Left ventricle myocardium superior (tissue), 1 donor: Measurements from ENCODE around the gene RNU1-4. TPM values are rescaled to one million over a fixed set of nuclear protein-coding genes. Genes with fewer than 3 reads are reported as not detected.
"Not testable (repeated sequence)": the region's sequence is repeated elsewhere in the genome, so short reads cannot be mapped to it uniquely, and the experiment has no call there.

Experiments used
- ATAC-seq: fragments of 200-7000 bp; cut with Tn5 transposase; one replicate; pipeline ENCODE4 v1.9.1; 2020; ENCODE audit warnings: mild to moderate bottlenecking, moderate library complexity
- DNase-seq: peaks from one replicate; pipeline ENCODE4 v3.0.0-alpha.2; 2020
- intact Hi-C: fragments of 100-400 bp; cut with micrococcal nuclease; formaldehyde crosslinking; loops from one replicate; pipeline ENCODE4 v1.11.0; 2022
- total RNA-seq: library from RNA; stranded (reverse); fragmentation: NEBNext Ultra II Directional; extraction: Animal tissue kit (Norgen Biotek cat#: 25700); gene quantifications from one replicate; pipeline ENCODE4 v1.2.1, GENCODE V29; 2021
- donor health status: DM: no; HTN: yes; CAD: no; lungs with severe emphysema.

The RNU1-4 gene
- total RNA-seq, 1 donor from 2014 or later, result 4,234 TPM

DNA sequence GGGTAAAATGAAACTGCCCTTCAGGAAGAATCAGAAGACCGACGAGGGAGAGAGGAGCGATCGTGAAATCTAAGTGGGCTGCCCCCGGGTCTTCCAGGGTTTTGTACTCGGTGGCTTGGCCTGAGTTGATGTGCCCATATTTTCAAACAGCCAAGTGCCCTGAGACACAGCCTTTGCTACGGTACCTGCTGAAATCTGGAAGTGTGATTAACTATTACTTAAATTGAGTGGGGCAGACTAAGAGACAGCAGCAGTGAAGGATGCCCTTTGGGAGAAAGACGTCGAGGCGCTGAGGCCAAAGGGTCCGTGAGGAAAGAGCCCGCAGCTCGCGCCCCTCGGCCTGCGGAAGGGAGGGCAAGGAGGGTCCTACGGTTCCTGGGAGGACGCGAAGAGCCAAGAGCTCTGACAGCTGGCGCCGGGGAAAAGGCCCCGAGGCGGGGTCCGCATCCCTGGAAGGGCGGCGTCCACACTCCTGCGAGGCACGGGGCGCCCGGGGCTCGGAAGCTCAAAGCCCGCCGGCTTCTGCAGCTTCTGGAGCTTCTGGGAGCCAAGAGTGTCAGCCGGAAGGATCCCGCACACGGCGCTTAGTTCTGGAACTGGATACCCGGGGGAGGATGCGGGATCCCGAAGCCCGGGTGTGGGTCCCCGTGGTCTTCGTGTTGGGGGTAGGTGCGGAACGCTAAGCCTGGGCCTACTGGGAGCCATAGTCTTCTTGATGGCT lies 15.4 kb upstream of the RNU1-4 start:
- no peak for ATAC-seq
- DNase-seq, result no peak
- intact Hi-C loops, result no loop called here

DNA sequence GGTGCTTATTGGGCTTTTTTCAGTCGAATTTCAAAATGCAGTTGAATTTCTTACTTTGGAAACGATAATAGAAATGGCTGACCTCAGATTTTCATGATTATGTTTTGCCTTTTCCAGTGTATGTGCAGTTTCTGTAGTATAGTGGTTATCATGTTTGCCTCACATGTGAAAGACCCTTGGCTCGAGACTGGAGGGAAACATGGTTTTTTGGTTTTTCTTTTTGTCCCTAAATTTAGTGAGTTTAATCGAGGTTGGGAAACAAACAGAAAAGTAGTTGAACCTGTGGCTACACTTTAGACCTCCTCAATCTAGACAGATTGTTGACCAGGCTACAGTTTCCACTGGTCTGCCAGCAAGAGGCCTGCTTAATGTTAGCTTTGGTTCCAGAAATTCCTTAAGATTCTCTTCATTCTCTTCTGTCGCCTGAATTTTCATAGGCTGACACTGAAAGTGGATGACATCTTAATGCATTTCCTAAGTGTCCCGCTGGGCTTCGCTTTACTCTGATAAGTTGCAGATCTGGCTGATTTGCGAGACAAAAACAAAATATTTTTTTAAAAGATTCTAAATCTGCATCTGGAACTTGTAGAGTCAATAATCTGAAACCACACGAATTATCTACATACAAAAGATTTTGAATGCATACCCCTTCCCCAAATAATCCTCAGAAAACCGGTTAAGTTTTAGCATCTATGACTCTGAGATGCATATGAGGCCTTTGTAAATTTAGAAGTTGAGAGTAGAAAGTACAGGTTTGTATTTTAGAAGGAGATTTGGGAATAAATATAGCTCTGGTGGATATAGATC lies 14.7 kb upstream of the RNU1-4 start:
- intact Hi-C loops, DNase-seq, ATAC-seq: not testable (repeated sequence)

- intact Hi-C loops, result no loop called here
- ATAC-seq (no peak), DNase-seq (no peak)
These were observed 12.9 kb upstream of the RNU1-4 start for GRCh38 chr1:16727190-16728111.

- intact Hi-C loops, DNase-seq, ATAC-seq: not testable (repeated sequence)
These were observed 11.9 kb upstream of the RNU1-4 start for GRCh38 chr1:16728243-16728949.

- ATAC-seq, intact Hi-C loops, DNase-seq: not testable (repeated sequence)
These were observed 7.9 kb upstream of the RNU1-4 start for GRCh38 chr1:16732254-16732896.

DNA sequence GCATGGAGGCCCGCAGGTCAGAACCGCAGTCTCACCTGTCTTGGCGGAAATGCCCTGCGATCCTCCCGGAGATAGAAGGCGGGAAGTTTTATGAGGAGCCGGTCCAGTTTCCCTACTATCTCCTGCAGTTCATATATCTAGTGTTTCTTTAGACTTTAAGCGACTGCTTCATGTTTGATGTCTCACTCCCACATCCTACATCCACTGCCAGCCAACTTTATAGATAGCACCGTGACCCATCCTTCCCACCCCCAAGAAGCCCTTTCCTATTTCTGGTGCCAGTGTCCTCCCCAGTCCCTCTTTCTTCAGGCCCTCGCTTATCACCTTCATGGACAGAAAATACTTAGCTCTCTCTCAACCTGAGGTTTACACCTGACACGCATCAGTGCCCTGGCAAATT lies 914 bp downstream of the RNU1-4 start:
- ATAC-seq, DNase-seq, intact Hi-C loops: not testable (repeated sequence)

- ATAC-seq, intact Hi-C loops, DNase-seq: not testable (repeated sequence)
These were observed 7.3 kb downstream of the RNU1-4 start for GRCh38 chr1:16747660-16748059.

GRCh38 chr1:16748710-16749109 lies 8.4 kb downstream of the RNU1-4 start:
- DNase-seq, ATAC-seq, intact Hi-C loops: not testable (repeated sequence)

DNA sequence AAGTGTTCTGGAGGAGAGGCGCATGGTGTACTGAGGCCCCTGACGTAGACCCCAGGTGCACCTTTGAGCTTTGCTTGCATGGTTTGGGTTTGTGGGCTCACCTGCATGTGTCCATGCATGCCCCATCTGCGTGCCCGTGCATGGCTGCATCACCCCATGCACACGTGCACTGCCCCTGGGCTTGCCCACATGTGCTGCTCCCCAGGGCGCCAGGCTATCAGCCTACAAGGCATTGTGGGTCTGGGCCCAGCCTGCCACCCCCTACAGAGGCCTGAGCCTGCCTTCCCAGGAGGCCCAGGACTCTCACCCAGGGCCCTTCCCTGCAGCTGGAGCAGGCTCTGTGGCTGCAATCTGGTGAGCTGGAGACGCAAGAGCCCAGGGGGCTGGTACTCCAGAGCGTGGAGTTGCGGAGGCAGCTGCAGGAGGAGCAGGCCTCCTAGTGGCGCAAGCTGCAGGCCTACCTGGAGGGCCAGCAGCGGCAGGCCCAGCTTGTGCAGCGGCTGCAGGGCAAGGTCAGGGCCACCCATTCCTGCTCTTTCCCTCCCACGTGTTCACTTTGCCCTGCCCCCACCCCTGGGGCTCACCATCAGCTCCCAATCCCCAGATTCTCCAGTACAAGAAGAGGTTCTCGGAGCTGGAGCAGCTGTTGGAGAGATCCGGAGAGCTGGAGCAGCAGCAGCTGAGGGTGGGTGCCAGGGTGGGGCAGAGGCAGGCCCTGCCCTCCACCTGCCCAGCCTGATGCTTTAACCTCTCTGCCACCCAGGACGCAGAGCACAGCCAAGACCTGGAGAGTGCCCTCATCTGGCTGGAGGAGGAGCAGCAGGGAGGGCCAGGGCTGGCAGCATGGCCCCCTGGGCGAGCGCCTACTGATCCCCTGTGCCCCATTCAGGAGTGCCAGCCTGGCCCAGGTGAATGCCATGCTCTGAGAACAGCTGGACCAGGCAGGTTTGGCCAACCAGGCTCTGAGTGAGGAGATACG lies 9.9 kb downstream of the RNU1-4 start:
- intact Hi-C loops, DNase-seq: not testable (repeated sequence)
- ATAC-seq, result peak; percentile 24

DNA sequence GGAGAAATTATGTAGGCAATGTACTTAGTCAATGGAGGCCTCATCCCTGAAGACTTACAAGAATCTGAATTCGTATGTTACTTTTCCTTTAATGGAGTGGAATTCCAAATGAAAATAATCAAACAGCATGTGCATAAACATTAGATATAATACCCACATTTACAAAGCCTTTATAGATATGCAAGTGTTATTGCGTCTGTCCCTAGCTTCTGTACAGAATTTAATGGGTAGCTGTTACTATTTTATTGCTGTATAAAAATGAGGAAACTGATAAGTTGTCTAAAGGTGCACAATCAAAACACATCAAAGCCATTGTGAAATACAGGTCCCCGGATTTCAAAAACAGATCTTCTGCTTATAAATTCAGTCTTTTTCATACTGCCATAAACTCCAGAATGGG lies 12.5 kb downstream of the RNU1-4 start:
- ATAC-seq, DNase-seq, intact Hi-C loops: not testable (repeated sequence)

DNA sequence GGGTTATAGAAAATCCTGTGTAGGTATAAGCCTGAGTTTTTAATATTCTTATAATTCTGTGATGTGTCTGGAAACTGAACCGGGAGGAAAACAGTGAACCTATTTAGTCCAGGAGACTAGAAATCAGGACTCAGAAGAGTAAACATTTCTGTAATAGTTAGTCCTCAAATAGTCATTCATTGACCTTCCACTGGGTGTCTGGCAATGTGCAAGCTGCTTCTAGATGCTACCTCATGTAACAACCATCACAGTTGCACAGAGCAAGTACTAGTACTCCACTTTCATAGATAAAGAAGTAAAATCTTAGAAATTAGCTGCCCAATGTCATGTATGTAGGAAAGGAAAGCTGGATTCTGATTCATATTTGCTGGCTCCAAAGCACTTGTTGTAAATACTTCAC lies 15.1 kb downstream of the RNU1-4 start:
- intact Hi-C loops, DNase-seq, ATAC-seq: not testable (repeated sequence)

- intact Hi-C loops, DNase-seq: not testable (repeated sequence)
These were observed 15.6 kb downstream of the RNU1-4 start for GRCh38 chr1:16755932-16756331.

DNA sequence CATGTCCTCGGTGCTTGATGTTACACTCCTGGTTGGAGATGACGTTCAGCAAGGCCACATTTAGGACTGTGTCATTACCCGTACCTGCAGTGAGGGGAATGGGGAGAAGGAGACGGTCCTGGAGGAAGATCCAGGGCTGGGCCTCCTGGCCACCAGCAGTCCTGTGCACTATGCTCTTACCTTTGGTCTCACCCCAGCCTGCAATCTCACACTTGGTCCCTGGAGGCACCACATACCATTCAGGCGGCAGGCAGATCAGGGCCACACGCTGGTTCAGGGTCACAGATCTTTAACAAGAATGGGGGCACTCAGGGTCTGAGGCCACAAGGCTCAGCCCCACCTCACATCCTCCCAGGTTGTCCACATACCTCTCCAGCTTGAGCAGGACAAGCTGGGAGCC lies 17.3 kb downstream of the RNU1-4 start:
- ATAC-seq, intact Hi-C loops, DNase-seq: not testable (repeated sequence)

More at GRCh38 chr1:16755932-16756331, 15.6 kb downstream of the RNU1-4 start:
- not testable (repeated sequence) for ATAC-seq

GRCh38 chr1:16758060-16758459 lies 17.7 kb downstream of the RNU1-4 start:
- DNase-seq, intact Hi-C loops, ATAC-seq: not testable (repeated sequence)

DNA sequence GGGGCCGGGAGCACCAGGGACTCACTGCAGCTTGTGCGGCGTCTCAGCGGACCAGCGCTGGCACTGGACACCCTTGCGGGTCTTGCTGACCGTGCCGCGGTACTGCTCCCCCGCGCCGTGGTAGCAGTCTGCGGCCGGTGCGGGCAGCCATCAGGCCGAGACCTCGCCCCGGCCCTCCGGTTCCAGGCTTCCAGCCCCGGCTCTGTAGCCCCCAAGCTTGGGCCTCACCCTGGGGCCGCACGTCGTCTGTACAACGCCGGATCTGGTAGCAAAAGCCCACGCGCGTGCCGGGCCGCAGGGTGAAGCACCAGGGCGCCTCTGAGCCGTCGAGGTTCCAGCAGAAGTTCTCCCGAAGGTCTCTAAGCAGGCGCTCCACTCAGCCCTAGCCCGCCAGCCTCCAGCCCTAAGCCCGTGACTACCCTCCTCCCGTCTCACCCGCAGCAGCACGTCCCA lies 18.8 kb downstream of the RNU1-4 start:
- DNase-seq, intact Hi-C loops: not testable (repeated sequence)
- ATAC-seq, result peak; percentile 18

GRCh38 chr1:16759650-16760455 lies 19.5 kb downstream of the RNU1-4 start:
- ATAC-seq, result peak; percentile 56
- intact Hi-C loops, DNase-seq: not testable (repeated sequence)
